Measurements from ENCODE around the gene ASCC1.

DNA sequence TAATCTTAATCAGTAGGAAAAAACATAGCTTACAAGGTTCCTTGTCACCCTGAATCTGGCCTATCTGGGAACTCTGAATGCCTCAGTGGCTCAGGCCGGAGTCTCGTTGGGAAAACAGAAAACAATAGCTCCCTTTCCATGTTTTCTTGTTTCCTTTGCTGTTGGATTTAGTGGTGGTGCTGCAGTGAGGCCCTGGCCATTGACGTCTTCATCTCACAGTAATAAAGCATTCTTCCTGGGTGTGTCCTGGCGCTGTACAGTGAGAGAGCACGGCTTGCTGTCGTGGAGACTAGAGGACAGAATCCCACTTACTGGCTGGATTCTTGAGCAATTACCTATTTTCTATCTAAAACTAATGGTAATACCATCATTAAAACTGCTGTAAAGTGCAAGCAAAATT lies 126.5 kb downstream of the ASCC1 start:
- TF ChIP-seq, protein P1, sequence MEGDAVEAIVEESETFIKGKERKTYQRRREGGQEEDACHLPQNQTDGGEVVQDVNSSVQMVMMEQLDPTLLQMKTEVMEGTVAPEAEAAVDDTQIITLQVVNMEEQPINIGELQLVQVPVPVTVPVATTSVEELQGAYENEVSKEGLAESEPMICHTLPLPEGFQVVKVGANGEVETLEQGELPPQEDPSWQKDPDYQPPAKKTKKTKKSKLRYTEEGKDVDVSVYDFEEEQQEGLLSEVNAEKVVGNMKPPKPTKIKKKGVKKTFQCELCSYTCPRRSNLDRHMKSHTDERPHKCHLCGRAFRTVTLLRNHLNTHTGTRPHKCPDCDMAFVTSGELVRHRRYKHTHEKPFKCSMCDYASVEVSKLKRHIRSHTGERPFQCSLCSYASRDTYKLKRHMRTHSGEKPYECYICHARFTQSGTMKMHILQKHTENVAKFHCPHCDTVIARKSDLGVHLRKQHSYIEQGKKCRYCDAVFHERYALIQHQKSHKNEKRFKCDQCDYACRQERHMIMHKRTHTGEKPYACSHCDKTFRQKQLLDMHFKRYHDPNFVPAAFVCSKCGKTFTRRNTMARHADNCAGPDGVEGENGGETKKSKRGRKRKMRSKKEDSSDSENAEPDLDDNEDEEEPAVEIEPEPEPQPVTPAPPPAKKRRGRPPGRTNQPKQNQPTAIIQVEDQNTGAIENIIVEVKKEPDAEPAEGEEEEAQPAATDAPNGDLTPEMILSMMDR (conservative IDR thresholded peaks at IDR 0.05 in 1 of 2, IDR thresholded peaks at IDR 0.05 in 1 of 2; ENCODE audit: low read depth in 1 of 2, low read length in 2 of 2), result no peak
- no peak for TF ChIP-seq EZH2 (IDR thresholded peaks at IDR 0.05; ENCODE audit: low read length, missing control alignments)
